ENCODE results near the gene CREB3L2. TPM values are rescaled to one million over a fixed set of nuclear protein-coding genes. Genes with fewer than 3 reads are reported as not detected.
"Not testable (repeated sequence)": the region's sequence is repeated elsewhere in the genome, so short reads cannot be mapped to it uniquely, and the experiment has no call there.

The CREB3L2 gene
- total RNA-seq, 2 experiments from 2014 or later = 21.0 to 24.4 TPM

GRCh38 chr7:137970253-137970975 lies 31.5 kb downstream of the CREB3L2 start:
- peaks cover 15% of the 10 kb centered on the region for H3K4me1 Mint-ChIP-seq (ENCODE audit: low read depth)
- ChIA-PET CTCF (interaction anchor here (1.3 to 2.0 kb wide), 2 partner anchors 32 to 66 kb away, joined by 4 to 6 read pairs; partner anchors contain the start of gene CREB3L2), POLR2A (no interaction called here)
- no peak for TF ChIP-seq CTCF (IDR thresholded peaks at IDR 0.05)
- no peaks in the 10 kb centered on the region for H3K27me3 Mint-ChIP-seq
- H3K27ac Mint-ChIP-seq = no peak overlapping the region
- no peak overlapping the region for H3K4me3 Mint-ChIP-seq
- intact Hi-C loops (cut with micrococcal nuclease) = no loop called here
- peaks cover 8% of the 10 kb centered on the region for H3K36me3 Mint-ChIP-seq (ENCODE audit: low read depth)
- ATAC-seq (no peak), DNase-seq (no peak)
- H3K9me3 Mint-ChIP-seq = no peaks in the 10 kb centered on the region

GRCh38 chr7:137969828-137970227 lies 32.1 kb downstream of the CREB3L2 start:
- DNase-seq (no peak), ATAC-seq (no peak)
- ChIA-PET CTCF (interaction anchor here (1.3 to 2.0 kb wide), 2 partner anchors 33 to 66 kb away, joined by 4 to 6 read pairs; partner anchors contain the start of gene CREB3L2), POLR2A (no interaction called here)
- Mint-ChIP-seq H3K4me1 (ENCODE audit: low read depth) (peaks cover 15% of the 10 kb centered on the region), H3K36me3 (ENCODE audit: low read depth) (peaks cover 8% of the 10 kb centered on the region), H3K9me3 (no peaks in the 10 kb centered on the region), H3K27me3 (no peaks in the 10 kb centered on the region), H3K27ac (no peak overlapping the region), H3K4me3 (no peak overlapping the region)
- intact Hi-C loops (cut with micrococcal nuclease) = no loop called here
- TF ChIP-seq CTCF (IDR thresholded peaks at IDR 0.05) = no peak

- TF ChIP-seq CTCF (IDR thresholded peaks at IDR 0.05) = no peak
Observed at GRCh38 chr7:137968890-137969289, 33.0 kb downstream of the CREB3L2 start.

GRCh38 chr7:137968339-137968738 lies 33.5 kb downstream of the CREB3L2 start:
- H3K9me3 Mint-ChIP-seq; H3K27me3 Mint-ChIP-seq; H3K4me3 Mint-ChIP-seq; H3K27ac Mint-ChIP-seq; H3K36me3 Mint-ChIP-seq (ENCODE audit: low read depth); POLR2A ChIA-PET; ATAC-seq; CTCF ChIA-PET; intact Hi-C loops (cut with micrococcal nuclease); DNase-seq: not testable (repeated sequence)
- peaks cover 15% of the 10 kb centered on the region for H3K4me1 Mint-ChIP-seq (ENCODE audit: low read depth)

More at GRCh38 chr7:137968890-137969289, 33.0 kb downstream of the CREB3L2 start:
- H3K36me3 Mint-ChIP-seq (ENCODE audit: low read depth) = peaks cover 8% of the 10 kb centered on the region
- intact Hi-C loops (cut with micrococcal nuclease) = no loop called here
- CTCF ChIA-PET = interaction anchor here (0.9 to 2.0 kb wide), 2 partner anchors 33 to 39 kb away, joined by 3 to 6 read pairs; partner anchors contain the start of gene CREB3L2
- no peak for DNase-seq
- peaks cover 15% of the 10 kb centered on the region for H3K4me1 Mint-ChIP-seq (ENCODE audit: low read depth)
- H3K4me3 Mint-ChIP-seq = no peak overlapping the region
- ATAC-seq = no peak
- POLR2A ChIA-PET = no interaction called here
- no peaks in the 10 kb centered on the region for H3K27me3 Mint-ChIP-seq
- no peaks in the 10 kb centered on the region for H3K9me3 Mint-ChIP-seq
- H3K27ac Mint-ChIP-seq = no peak overlapping the region

- peaks cover 15% of the 10 kb centered on the region for H3K4me1 Mint-ChIP-seq (ENCODE audit: low read depth)
- DNase-seq (no peak), ATAC-seq (no peak)
- H3K4me3 Mint-ChIP-seq = no peak overlapping the region
- H3K9me3 Mint-ChIP-seq = no peaks in the 10 kb centered on the region
- ChIA-PET CTCF (interaction anchor here (1.3 kb wide), 1 partner anchor 36 kb away, joined by 3 read pairs; no protein-coding TSS in a partner anchor), POLR2A (no interaction called here)
- intact Hi-C loops (cut with micrococcal nuclease) = no loop called here
- H3K27ac Mint-ChIP-seq = no peak overlapping the region
- no peaks in the 10 kb centered on the region for H3K27me3 Mint-ChIP-seq
- H3K36me3 Mint-ChIP-seq (ENCODE audit: low read depth) = peaks cover 8% of the 10 kb centered on the region
- TF ChIP-seq CTCF (IDR thresholded peaks at IDR 0.05) = no peak
Observed at GRCh38 chr7:137967143-137968018, 34.5 kb downstream of the CREB3L2 start.

All from activated CD8-positive, alpha-beta T cell treated with anti-CD3 and anti-CD28 coated beads for 36 hours (primary cell).